Activated CD8-positive, alpha-beta T cell treated with anti-CD3 and anti-CD28 coated beads for 36 hours (primary cell): ENCODE results near the gene MOBP. TPM values are rescaled to one million over a fixed set of nuclear protein-coding genes. Genes with fewer than 3 reads are reported as not detected.

Experiments used
- ATAC-seq: fragments of 200-7000 bp; cut with Tn5 transposase; one replicate; pipeline ENCODE4 v1.10.0; 2021; ENCODE audit warnings: mild to moderate bottlenecking, moderate library complexity
- CTCF ChIA-PET: fragments of 350-600 bp; sonication (Branson Sonifier 250); formaldehyde crosslinking; loops from one replicate; lab custom pipeline; 2021; ENCODE audit warnings: antibody characterized with exemption; lab: Charles Lee
- POLR2A ChIA-PET: fragments of 350-600 bp; sonication (Branson Sonifier 250); formaldehyde crosslinking; loops from one replicate; lab custom pipeline; 2021; ENCODE audit warnings: antibody characterized with exemption; lab: Charles Lee
- DNase-seq: peaks from one replicate; pipeline ENCODE4 v3.0.0-alpha.2; 2020
- H3K27ac Mint-ChIP-seq: one replicate; pipeline ENCODE4 v1.8.0; 2021; ENCODE audit warnings: mild to moderate bottlenecking, mixed read lengths
- H3K27me3 Mint-ChIP-seq: one replicate; pipeline ENCODE4 v1.8.0; 2021; ENCODE audit warnings: mixed read lengths
- H3K36me3 Mint-ChIP-seq: one replicate; pipeline ENCODE4 v1.8.0; 2021; ENCODE audit warnings: low read depth, mixed read lengths
- H3K4me1 Mint-ChIP-seq: one replicate; pipeline ENCODE4 v1.8.0; 2021; ENCODE audit warnings: low read depth, mixed read lengths
- H3K4me3 Mint-ChIP-seq: one replicate; pipeline ENCODE4 v1.8.0; 2021; ENCODE audit warnings: mild to moderate bottlenecking, moderate library complexity, mixed read lengths
- H3K9me3 Mint-ChIP-seq: one replicate; pipeline ENCODE4 v1.8.0; 2021; ENCODE audit warnings: mixed read lengths
- intact Hi-C: fragments of 100-400 bp; cut with micrococcal nuclease; formaldehyde crosslinking; loops from one replicate; pipeline ENCODE4 v1.10.0; 2022
- total RNA-seq, 2 experiments: library from RNA; stranded (reverse); gene quantifications; one replicate each; pipeline ENCODE4 v1.2.3, GENCODE V29; 2021
- TF ChIP-seq, protein P1 (sequence below): fragments of 200-600 bp; IDR thresholded peaks from one replicate; pipeline ENCODE4 v1.8.0; 2022; ENCODE audit warnings: antibody characterized with exemption, mild to moderate bottlenecking

Gene MOBP
- total RNA-seq, 2 experiments from 2014 or later, result not detected

- TF ChIP-seq, protein P1, sequence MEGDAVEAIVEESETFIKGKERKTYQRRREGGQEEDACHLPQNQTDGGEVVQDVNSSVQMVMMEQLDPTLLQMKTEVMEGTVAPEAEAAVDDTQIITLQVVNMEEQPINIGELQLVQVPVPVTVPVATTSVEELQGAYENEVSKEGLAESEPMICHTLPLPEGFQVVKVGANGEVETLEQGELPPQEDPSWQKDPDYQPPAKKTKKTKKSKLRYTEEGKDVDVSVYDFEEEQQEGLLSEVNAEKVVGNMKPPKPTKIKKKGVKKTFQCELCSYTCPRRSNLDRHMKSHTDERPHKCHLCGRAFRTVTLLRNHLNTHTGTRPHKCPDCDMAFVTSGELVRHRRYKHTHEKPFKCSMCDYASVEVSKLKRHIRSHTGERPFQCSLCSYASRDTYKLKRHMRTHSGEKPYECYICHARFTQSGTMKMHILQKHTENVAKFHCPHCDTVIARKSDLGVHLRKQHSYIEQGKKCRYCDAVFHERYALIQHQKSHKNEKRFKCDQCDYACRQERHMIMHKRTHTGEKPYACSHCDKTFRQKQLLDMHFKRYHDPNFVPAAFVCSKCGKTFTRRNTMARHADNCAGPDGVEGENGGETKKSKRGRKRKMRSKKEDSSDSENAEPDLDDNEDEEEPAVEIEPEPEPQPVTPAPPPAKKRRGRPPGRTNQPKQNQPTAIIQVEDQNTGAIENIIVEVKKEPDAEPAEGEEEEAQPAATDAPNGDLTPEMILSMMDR, result no peak
- DNase-seq, result no peak
- intact Hi-C loops, result no loop called here
- Mint-ChIP-seq H3K4me1 (peaks cover 4% of the 10 kb centered on the region), H3K9me3 (no peaks in the 10 kb centered on the region), H3K36me3 (no peaks in the 10 kb centered on the region), H3K4me3 (no peak overlapping the region), H3K27ac (no peak overlapping the region), H3K27me3 (peaks cover 37% of the 10 kb centered on the region)
- ChIA-PET POLR2A (no interaction called here), CTCF (no interaction called here)
- no peak for ATAC-seq
Measured at GRCh38 chr3:39502838-39503145, 35.3 kb downstream of the MOBP start.

- Mint-ChIP-seq H3K4me1 (no peaks in the 10 kb centered on the region), H3K27me3 (peaks cover 21% of the 10 kb centered on the region), H3K4me3 (no peak overlapping the region), H3K27ac (no peak overlapping the region), H3K9me3 (no peaks in the 10 kb centered on the region), H3K36me3 (no peaks in the 10 kb centered on the region)
- CTCF ChIA-PET, result no interaction called here
- intact Hi-C loops, result no loop called here
- no peak for DNase-seq
- TF ChIP-seq, protein P1, result no peak
- no peak for ATAC-seq
- POLR2A ChIA-PET, result no interaction called here
Measured at GRCh38 chr3:39505866-39506742, 38.6 kb downstream of the MOBP start.

- DNase-seq (no peak), ATAC-seq (no peak)
- TF ChIP-seq, protein P1, result no peak
- ChIA-PET POLR2A (no interaction called here), CTCF (interaction anchor here (1.8 kb wide), 1 partner anchor 8 kb away, joined by 13 read pairs; no protein-coding TSS in a partner anchor)
- no peak overlapping the region for H3K4me3 Mint-ChIP-seq
- H3K9me3 Mint-ChIP-seq, result no peaks in the 10 kb centered on the region
- no peak overlapping the region for H3K27ac Mint-ChIP-seq
- H3K36me3 Mint-ChIP-seq, result no peaks in the 10 kb centered on the region
- no peaks in the 10 kb centered on the region for H3K4me1 Mint-ChIP-seq
- peaks cover 17% of the 10 kb centered on the region for H3K27me3 Mint-ChIP-seq
- intact Hi-C loops, result no loop called here
Measured at GRCh38 chr3:39506863-39507262, 39.4 kb downstream of the MOBP start.

DNA sequence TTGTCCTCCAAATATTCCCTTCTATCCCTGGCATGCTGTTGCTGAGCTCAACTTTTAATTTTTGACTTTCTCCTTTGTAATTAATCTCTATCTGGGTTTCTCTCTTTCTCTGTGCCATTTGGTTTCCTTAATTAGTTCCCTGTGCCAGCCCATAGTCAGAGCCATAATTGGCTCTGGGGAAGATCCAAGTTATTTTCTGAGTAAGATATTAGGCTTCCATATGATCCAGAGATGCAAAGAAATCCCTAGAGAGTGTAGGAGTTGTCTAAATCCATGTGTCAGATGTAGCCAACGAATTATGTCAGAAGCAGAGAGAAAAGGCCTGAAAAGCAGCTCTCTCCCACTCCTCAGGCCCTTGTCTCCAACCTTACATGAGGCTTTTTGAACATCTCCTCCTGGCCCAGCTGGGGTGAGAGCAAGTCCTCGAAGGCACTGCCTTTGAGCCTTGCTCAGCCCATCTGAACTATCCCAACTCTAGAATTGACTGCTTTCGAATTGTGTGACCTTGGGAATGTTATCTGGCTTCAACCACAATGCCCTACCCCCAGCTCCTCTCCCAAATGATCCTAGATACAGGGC lies 46.4 kb downstream of the MOBP start:
- intact Hi-C loops, result no loop called here
- Mint-ChIP-seq H3K9me3 (no peaks in the 10 kb centered on the region), H3K27ac (no peak overlapping the region), H3K27me3 (peaks cover 5% of the 10 kb centered on the region), H3K4me1 (no peaks in the 10 kb centered on the region), H3K36me3 (no peaks in the 10 kb centered on the region), H3K4me3 (no peak overlapping the region)
- TF ChIP-seq, protein P1, result no peak
- POLR2A ChIA-PET, result no interaction called here
- DNase-seq (no peak), ATAC-seq (no peak)
- CTCF ChIA-PET, result interaction anchor here (1.8 kb wide), 1 partner anchor 15 kb away, joined by 5 read pairs; no protein-coding TSS in a partner anchor
